ENCODE results near the gene REC8.

REC8 gene

DNA sequence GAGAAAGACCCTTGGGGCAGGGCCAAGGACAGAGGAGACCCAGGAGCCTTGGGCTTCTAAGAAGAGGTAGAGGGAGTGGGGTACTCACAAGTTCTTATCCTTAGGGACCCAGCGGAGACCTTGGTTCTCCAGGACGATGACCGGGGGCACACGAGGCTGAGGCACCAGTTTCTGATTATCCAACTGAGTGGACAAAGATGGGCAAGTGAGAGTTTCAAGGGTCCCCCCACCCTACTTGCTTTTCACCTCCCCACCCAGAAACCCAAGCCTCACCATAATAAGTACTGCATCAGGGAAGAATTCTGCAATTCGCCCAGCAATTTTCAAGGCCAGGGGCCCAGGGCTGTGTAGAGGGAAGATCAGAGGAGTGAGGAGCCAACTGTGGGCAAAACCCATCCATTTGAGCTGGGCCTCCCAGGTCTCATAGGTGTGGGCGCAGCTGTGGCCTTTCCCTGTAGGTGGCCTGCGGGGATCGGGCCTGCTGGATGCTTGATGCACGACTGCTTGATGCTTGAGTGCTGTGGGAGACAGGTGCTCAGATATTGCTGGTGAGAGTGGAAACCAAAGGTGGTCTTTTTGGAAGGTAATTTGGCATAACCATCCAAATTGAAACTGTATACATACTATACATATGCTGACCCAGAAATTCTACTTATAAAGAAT lies 32.5 kb upstream of the REC8 start:
- H3K27me3 ChIP-seq (ENCODE audit: control insufficient read depth, insufficient read depth, low read length, poor library complexity, severe bottlenecking) = peaks cover 5% of the 10 kb centered on the region
- H3K27ac ChIP-seq (ENCODE audit: insufficient read depth, low read depth, low read length, poor library complexity, severe bottlenecking) = no peak overlapping the region
- peaks cover 20% of the 10 kb centered on the region for H3K36me3 ChIP-seq (ENCODE audit: control insufficient read depth, insufficient read depth, low read length)
- WGBS, 2 experiments = 92 to 94% methylated on average over 9 of the region's 9 CpGs
- H3K9me3 ChIP-seq (ENCODE audit: control insufficient read depth, low read length) = no peaks in the 10 kb centered on the region
- H3K4me1 ChIP-seq (ENCODE audit: control insufficient read depth, insufficient read depth, low read length) = peaks cover 2% of the 10 kb centered on the region
- H3K4me3 ChIP-seq (ENCODE audit: insufficient read depth, low read depth, low read length) = no peak overlapping the region

DNA sequence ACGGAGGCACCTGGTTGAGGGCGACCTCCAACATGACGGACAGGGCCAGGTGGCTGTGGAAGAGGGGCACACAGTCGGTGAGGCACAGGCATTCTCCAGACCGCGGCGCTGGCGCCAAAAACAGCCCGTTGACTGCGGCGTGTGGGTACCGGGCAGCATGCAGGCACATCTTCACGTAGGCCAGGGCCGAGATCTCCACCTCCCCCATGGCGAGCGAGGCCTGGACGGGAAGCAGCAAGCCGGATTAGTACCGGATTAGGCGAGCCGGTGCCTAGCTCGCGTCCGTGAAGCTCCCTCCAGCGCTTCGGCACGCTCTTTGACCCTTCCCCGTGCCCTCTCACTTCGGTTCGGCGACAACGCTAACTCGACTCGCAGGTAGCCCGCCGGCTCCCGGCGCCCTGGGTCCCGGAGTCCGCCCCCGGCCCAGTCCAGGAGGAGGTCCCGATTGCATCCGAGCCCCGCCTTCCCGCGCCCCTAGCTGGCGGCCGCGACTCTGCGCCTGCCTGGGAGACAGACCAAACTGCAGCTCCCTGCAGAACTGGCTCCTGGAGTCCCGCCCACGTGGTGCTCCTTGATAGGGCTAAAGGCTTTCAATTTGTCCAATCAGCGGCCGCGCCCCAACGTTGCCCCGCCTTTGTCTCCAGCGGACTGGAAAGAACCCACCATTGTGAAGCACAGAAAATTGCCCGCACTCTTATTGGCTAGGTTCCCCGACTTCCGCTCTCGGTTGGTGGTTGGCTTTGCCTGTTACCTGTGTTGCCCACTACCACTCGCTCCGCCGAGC lies 30.6 kb upstream of the REC8 start, which contains the start of gene EMC9:
TSS of gene EMC9 (minus strand) at position 495 of the 784 bp plus-strand sequence. CDS start at position 208, 287 bp downstream.
- Histone ChIP-seq H3K9me3 (ENCODE audit: control insufficient read depth, low read length) (no peaks in the 10 kb centered on the region), H3K27ac (ENCODE audit: insufficient read depth, low read depth, low read length, poor library complexity, severe bottlenecking) (peak within 1 kb of the TSS; percentile 88), H3K4me1 (ENCODE audit: control insufficient read depth, insufficient read depth, low read length) (peaks cover 2% of the 10 kb centered on the region), H3K4me3 (ENCODE audit: insufficient read depth, low read depth, low read length) (peak within 1 kb of the TSS; percentile 73), H3K36me3 (ENCODE audit: control insufficient read depth, insufficient read depth, low read length) (peaks cover 20% of the 10 kb centered on the region), H3K27me3 (ENCODE audit: control insufficient read depth, insufficient read depth, low read length, poor library complexity, severe bottlenecking) (no peaks in the 10 kb centered on the region)
- WGBS, 2 experiments = 0% methylated on average over 65 of the region's 65 CpGs

DNA sequence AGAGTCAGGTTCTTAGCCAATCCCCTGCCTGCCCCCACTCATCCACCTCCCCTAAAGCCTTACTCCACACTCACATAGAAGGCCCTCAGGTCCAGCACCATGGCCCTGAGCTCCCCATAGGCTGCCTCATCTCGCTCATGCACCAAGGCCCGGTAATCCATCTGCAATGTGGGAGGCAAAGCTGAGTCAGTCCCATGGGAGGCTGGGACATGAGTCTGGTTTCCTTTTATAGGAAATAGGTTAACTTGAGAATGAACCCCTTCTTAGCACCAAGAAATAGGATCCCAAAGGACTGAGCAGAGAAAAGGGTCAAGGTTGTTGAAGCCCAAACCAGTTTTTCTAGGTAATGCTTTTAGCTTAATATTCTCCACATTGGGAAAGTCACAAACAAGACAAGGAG lies 28.4 kb upstream of the REC8 start:
- H3K27ac ChIP-seq (ENCODE audit: insufficient read depth, low read depth, low read length, poor library complexity, severe bottlenecking) = no peak overlapping the region
- WGBS, 2 experiments = 84 to 97% methylated on average over 2 of the region's 2 CpGs
- no peaks in the 10 kb centered on the region for H3K9me3 ChIP-seq (ENCODE audit: control insufficient read depth, low read length)
- H3K4me3 ChIP-seq (ENCODE audit: insufficient read depth, low read depth, low read length) = no peak overlapping the region
- peaks cover 6% of the 10 kb centered on the region for H3K4me1 ChIP-seq (ENCODE audit: control insufficient read depth, insufficient read depth, low read length)
- no peaks in the 10 kb centered on the region for H3K27me3 ChIP-seq (ENCODE audit: control insufficient read depth, insufficient read depth, low read length, poor library complexity, severe bottlenecking)
- peaks cover 15% of the 10 kb centered on the region for H3K36me3 ChIP-seq (ENCODE audit: control insufficient read depth, insufficient read depth, low read length)

- no peak overlapping the region for H3K27ac ChIP-seq (ENCODE audit: insufficient read depth, low read depth, low read length, poor library complexity, severe bottlenecking)
- H3K9me3 ChIP-seq (ENCODE audit: control insufficient read depth, low read length) = no peaks in the 10 kb centered on the region
- H3K4me1 ChIP-seq (ENCODE audit: control insufficient read depth, insufficient read depth, low read length) = peaks cover 6% of the 10 kb centered on the region
- WGBS, 2 experiments = 89 to 97% methylated on average over 1 of the region's 1 CpG
- H3K36me3 ChIP-seq (ENCODE audit: control insufficient read depth, insufficient read depth, low read length) = peaks cover 10% of the 10 kb centered on the region
- no peaks in the 10 kb centered on the region for H3K27me3 ChIP-seq (ENCODE audit: control insufficient read depth, insufficient read depth, low read length, poor library complexity, severe bottlenecking)
- no peak overlapping the region for H3K4me3 ChIP-seq (ENCODE audit: insufficient read depth, low read depth, low read length)
These were observed 27.4 kb upstream of the REC8 start for GRCh38 chr14:24144451-24144850.

- no peak overlapping the region for H3K27ac ChIP-seq (ENCODE audit: insufficient read depth, low read depth, low read length, poor library complexity, severe bottlenecking)
- WGBS, 2 experiments = 91 to 100% methylated on average over 1 to 2 of the region's 2 CpGs
- no peaks in the 10 kb centered on the region for H3K27me3 ChIP-seq (ENCODE audit: control insufficient read depth, insufficient read depth, low read length, poor library complexity, severe bottlenecking)
- no peaks in the 10 kb centered on the region for H3K9me3 ChIP-seq (ENCODE audit: control insufficient read depth, low read length)
- peaks cover 12% of the 10 kb centered on the region for H3K36me3 ChIP-seq (ENCODE audit: control insufficient read depth, insufficient read depth, low read length)
- peaks cover 4% of the 10 kb centered on the region for H3K4me1 ChIP-seq (ENCODE audit: control insufficient read depth, insufficient read depth, low read length)
- no peak overlapping the region for H3K4me3 ChIP-seq (ENCODE audit: insufficient read depth, low read depth, low read length)
These were observed 26.7 kb upstream of the REC8 start for GRCh38 chr14:24145219-24145618.

DNA sequence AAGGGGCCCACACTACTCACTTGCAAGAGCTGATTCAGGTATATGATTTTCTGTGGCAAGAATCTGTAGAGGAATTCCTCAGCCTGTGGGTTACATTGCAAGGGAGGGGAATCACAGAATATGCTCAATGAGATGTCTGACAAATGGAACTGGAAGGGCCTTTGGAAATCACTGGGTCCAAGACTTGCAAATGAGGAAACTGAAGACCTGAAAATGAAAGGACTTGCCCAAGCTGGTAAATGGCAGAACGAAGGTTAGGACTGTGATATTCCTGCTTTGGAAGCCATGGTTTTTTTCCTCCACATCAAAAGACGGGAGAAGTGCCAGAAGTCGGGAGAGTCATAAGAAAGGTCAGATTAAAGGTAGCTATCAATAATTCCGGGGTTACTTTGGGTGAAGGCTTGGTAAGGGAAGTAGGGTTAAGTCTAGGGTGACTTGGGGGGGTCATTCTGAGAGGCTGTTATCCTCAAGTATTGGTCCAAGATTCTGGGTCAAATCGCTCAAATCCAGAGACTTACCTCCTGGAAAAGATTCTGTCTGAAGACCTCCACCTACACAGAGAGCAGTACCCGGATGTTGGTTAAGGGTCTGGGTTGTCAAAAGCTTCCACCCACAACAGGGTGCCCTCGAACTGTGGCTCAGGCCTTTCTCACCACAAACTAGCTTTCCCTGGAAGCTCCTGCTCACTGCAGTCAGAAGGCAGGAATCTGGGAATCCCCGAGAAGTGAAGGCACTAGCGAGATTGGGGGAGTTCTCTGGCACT lies 26.0 kb upstream of the REC8 start:
- Histone ChIP-seq H3K4me3 (ENCODE audit: insufficient read depth, low read depth, low read length) (peak overlapping the region; percentile 92), H3K27me3 (ENCODE audit: control insufficient read depth, insufficient read depth, low read length, poor library complexity, severe bottlenecking) (no peaks in the 10 kb centered on the region), H3K9me3 (ENCODE audit: control insufficient read depth, low read length) (no peaks in the 10 kb centered on the region), H3K4me1 (ENCODE audit: control insufficient read depth, insufficient read depth, low read length) (peaks cover 4% of the 10 kb centered on the region), H3K36me3 (ENCODE audit: control insufficient read depth, insufficient read depth, low read length) (peaks cover 14% of the 10 kb centered on the region), H3K27ac (ENCODE audit: insufficient read depth, low read depth, low read length, poor library complexity, severe bottlenecking) (no peak overlapping the region)
- WGBS, 2 experiments = 41 to 45% methylated on average over 9 of the region's 9 CpGs

GRCh38 chr14:24146453-24146977 lies 25.4 kb upstream of the REC8 start, which contains the start of gene PSME2:
Gene PSME2, minus strand, starts transcription at chr14:24146610. Its CDS starts 29 bp downstream, at chr14:24146581.
- H3K27me3 ChIP-seq (ENCODE audit: control insufficient read depth, insufficient read depth, low read length, poor library complexity, severe bottlenecking) = no peaks in the 10 kb centered on the region
- H3K4me3 ChIP-seq (ENCODE audit: insufficient read depth, low read depth, low read length) = peak within 1 kb of the TSS; percentile 92
- peaks cover 20% of the 10 kb centered on the region for H3K36me3 ChIP-seq (ENCODE audit: control insufficient read depth, insufficient read depth, low read length)
- H3K27ac ChIP-seq (ENCODE audit: insufficient read depth, low read depth, low read length, poor library complexity, severe bottlenecking) = peak within 1 kb of the TSS; percentile 90
- peaks cover 4% of the 10 kb centered on the region for H3K4me1 ChIP-seq (ENCODE audit: control insufficient read depth, insufficient read depth, low read length)
- 0% methylated on average over 22 to 24 of the region's 25 CpGs for WGBS, 2 experiments
- no peaks in the 10 kb centered on the region for H3K9me3 ChIP-seq (ENCODE audit: control insufficient read depth, low read length)

- Histone ChIP-seq H3K27ac (ENCODE audit: insufficient read depth, low read depth, low read length, poor library complexity, severe bottlenecking) (peak within 1 kb of the TSS; percentile 90), H3K27me3 (ENCODE audit: control insufficient read depth, insufficient read depth, low read length, poor library complexity, severe bottlenecking) (no peaks in the 10 kb centered on the region), H3K4me3 (ENCODE audit: insufficient read depth, low read depth, low read length) (peak within 1 kb of the TSS; percentile 92), H3K4me1 (ENCODE audit: control insufficient read depth, insufficient read depth, low read length) (peaks cover 4% of the 10 kb centered on the region), H3K36me3 (ENCODE audit: control insufficient read depth, insufficient read depth, low read length) (peaks cover 26% of the 10 kb centered on the region), H3K9me3 (ENCODE audit: control insufficient read depth, low read length) (no peaks in the 10 kb centered on the region)
- WGBS, 2 experiments = 0 to 1% methylated on average over 57 of the region's 57 CpGs
These were observed 24.7 kb upstream of the REC8 start, which contains the start of gene RNF31 for GRCh38 chr14:24146978-24147760. Gene RNF31, plus strand, starts transcription at chr14:24147498. Its CDS starts 201 bp downstream, at chr14:24147699.

- no peak overlapping the region for H3K27ac ChIP-seq (ENCODE audit: insufficient read depth, low read depth, low read length, poor library complexity, severe bottlenecking)
- no peaks in the 10 kb centered on the region for H3K27me3 ChIP-seq (ENCODE audit: control insufficient read depth, insufficient read depth, low read length, poor library complexity, severe bottlenecking)
- H3K4me3 ChIP-seq (ENCODE audit: insufficient read depth, low read depth, low read length) = peak overlapping the region; percentile 92
- peaks cover 26% of the 10 kb centered on the region for H3K36me3 ChIP-seq (ENCODE audit: control insufficient read depth, insufficient read depth, low read length)
- 10 to 11% methylated on average over 29 of the region's 29 CpGs for WGBS, 2 experiments
- no peaks in the 10 kb centered on the region for H3K9me3 ChIP-seq (ENCODE audit: control insufficient read depth, low read length)
- peaks cover 4% of the 10 kb centered on the region for H3K4me1 ChIP-seq (ENCODE audit: control insufficient read depth, insufficient read depth, low read length)
These were observed 24.0 kb upstream of the REC8 start for GRCh38 chr14:24147761-24148428.
